Omental fat pad (tissue), 4 donors: ENCODE data around the gene ABLIM3. TPM values are rescaled to one million over a fixed set of nuclear protein-coding genes. Genes with fewer than 3 reads are reported as not detected.
A peak's percentile ranks its signal among the peaks of the same experiment; 100 is the strongest.

Source experiments
- ATAC-seq: fragments of 150-250 bp; one replicate; pipeline ENCODE4 v1.9.1; 2016; ENCODE audit warnings: mild to moderate bottlenecking, moderate library complexity; ENCODE audit not compliant: low FRiP score
- DNase-seq: peaks from one replicate; pipeline ENCODE4 v3.0.0-alpha.2; 2019; ENCODE audit warnings: low spot score
- CTCF ChIP-seq, 3 donors: fragments of 450-650 bp; IDR thresholded peaks; one replicate each; pipeline ENCODE4 v1.5.1; 2016 to 2017; ENCODE audit warnings: antibody characterized with exemption in 3 of 3, mild to moderate bottlenecking in 3 of 3, moderate library complexity in 2 of 3
- total RNA-seq, 4 donors: library from RNA; depleted of rRNA; stranded (reverse); fragments of >200 nt; gene quantifications; one replicate each; pipeline ENCODE4 v1.1.0, GENCODE V29; 2016

The ABLIM3 gene
- total RNA-seq, 4 donors from 2014 or later = 47.8 to 456 (median 104) TPM

- ATAC-seq (peak; percentile 67), DNase-seq (no peak)
- TF ChIP-seq CTCF (IDR thresholded peaks at IDR 0.05) = no peak
Measured at GRCh38 chr5:149113669-149114068, 27.6 kb upstream of the ABLIM3 start.

- TF ChIP-seq CTCF (IDR thresholded peaks at IDR 0.05) = peak in 1 of 3 donors; percentile 55
- ATAC-seq (peak; percentile 90), DNase-seq (no peak)
Measured at GRCh38 chr5:149114403-149115312, 26.6 kb upstream of the ABLIM3 start.

GRCh38 chr5:149117970-149118369, 23.3 kb upstream of the ABLIM3 start:
- DNase-seq (no peak), ATAC-seq (no peak)
- TF ChIP-seq CTCF (IDR thresholded peaks at IDR 0.05) = no peak

GRCh38 chr5:149118463-149118862, 22.8 kb upstream of the ABLIM3 start:
- ATAC-seq (no peak), DNase-seq (no peak)
- TF ChIP-seq CTCF (IDR thresholded peaks at IDR 0.05) = no peak

GRCh38 chr5:149121145-149121544, 20.1 kb upstream of the ABLIM3 start:
- no peak for TF ChIP-seq CTCF (IDR thresholded peaks at IDR 0.05)
- DNase-seq (no peak), ATAC-seq (no peak)

GRCh38 chr5:149123211-149123610, 18.1 kb upstream of the ABLIM3 start:
- DNase-seq = no peak
- TF ChIP-seq CTCF (IDR thresholded peaks at IDR 0.05) = no peak
- ATAC-seq = no peak

GRCh38 chr5:149125386-149125891, 15.9 kb upstream of the ABLIM3 start:
- ATAC-seq (no peak), DNase-seq (no peak)
- TF ChIP-seq CTCF (IDR thresholded peaks at IDR 0.05) = no peak
